IMR-90 (cell line): ENCODE results near the gene SMARCA4.

ENCODE experiments used
- CTCF ChIP-seq: conservative IDR thresholded peaks from 2 replicates; pipeline ENCODE4 v1.5.1; 2012; ENCODE audit warnings: mild to moderate bottlenecking, low read depth, low read length, improper control_type of control experiment
- ELK1 ChIP-seq: fragments of 150-350 bp; IDR thresholded peaks from 2 replicates; pipeline ENCODE4 v1.6.1; 2016; ENCODE audit warnings: low read depth, mild to moderate bottlenecking, low read length, moderate library complexity, borderline replicate concordance
- FOS ChIP-seq: fragments of 150-350 bp; IDR thresholded peaks from 2 replicates; pipeline ENCODE4 v1.6.1; 2016; ENCODE audit warnings: low read depth, low read length
- MAFK ChIP-seq: IDR thresholded peaks from 2 replicates; pipeline ENCODE4 v1.6.1; 2012; ENCODE audit warnings: low read depth, low read length, improper control_type of control experiment
- MAZ ChIP-seq: IDR thresholded peaks from 2 replicates; pipeline ENCODE4 v1.6.1; 2012; ENCODE audit warnings: low read depth, mild to moderate bottlenecking, low read length, improper control_type of control experiment, moderate library complexity, borderline replicate concordance
- MXI1 ChIP-seq: IDR thresholded peaks from 2 replicates; pipeline ENCODE4 v1.6.1; 2012; ENCODE audit warnings: low read depth, mild to moderate bottlenecking, low read length, moderate library complexity, borderline replicate concordance
- NFE2L2 ChIP-seq: fragments of 150-350 bp; IDR thresholded peaks from 2 replicates; pipeline ENCODE4 v1.6.1; 2016; ENCODE audit warnings: low read depth, mild to moderate bottlenecking, low read length
- POLR2A ChIP-seq: IDR thresholded peaks from 2 replicates; pipeline ENCODE4 v1.6.1; 2012; ENCODE audit warnings: mild to moderate bottlenecking, low read depth, low read length
- RCOR1 ChIP-seq: IDR thresholded peaks from 2 replicates; pipeline ENCODE4 v1.6.1; 2012; ENCODE audit warnings: mild to moderate bottlenecking, low read length, improper control_type of control experiment; ENCODE audit not compliant: insufficient replicate concordance
- RFX5 ChIP-seq: IDR thresholded peaks from 2 replicates; pipeline ENCODE4 v1.8.0; 2012; ENCODE audit warnings: low read depth, mild to moderate bottlenecking, low read length, moderate library complexity
- SMC3 ChIP-seq: fragments of 150-350 bp; IDR thresholded peaks from 2 replicates; pipeline ENCODE4 v1.6.1; 2016; ENCODE audit warnings: low read depth, mild to moderate bottlenecking, antibody characterized with exemption, low read length, moderate library complexity

- TF ChIP-seq CTCF (no peak), MAFK (no peak), ELK1 (no peak), POLR2A (no peak), FOS (no peak), SMC3 (no peak), MXI1 (no peak), RFX5 (no peak), MAZ (no peak), NFE2L2 (no peak), RCOR1 (no peak)
These were observed 144.3 kb downstream of the SMARCA4 start for GRCh38 chr19:11105014-11105636.
